Chondrocyte (in vitro differentiated cells): ENCODE measurements around the gene POLD4. TPM values are rescaled to one million over a fixed set of nuclear protein-coding genes. Genes with fewer than 3 reads are reported as not detected.

Source experiments
- DNase-seq: peaks from one replicate; pipeline ENCODE4 v3.0.0; 2021; ENCODE audit warnings: mixed read lengths, low spot score
- H3K27ac Mint-ChIP-seq: one replicate; pipeline ENCODE4 v1.8.0; 2021; ENCODE audit warnings: mild to moderate bottlenecking, moderate library complexity, mixed read lengths; ENCODE audit not compliant: unreplicated experiment
- H3K27me3 Mint-ChIP-seq: 2 replicates; pipeline ENCODE4 v1.8.0; 2021; ENCODE audit warnings: low read depth, mixed read lengths
- H3K36me3 Mint-ChIP-seq: 2 replicates; pipeline ENCODE4 v1.8.0; 2021; ENCODE audit warnings: low read depth, mixed read lengths
- H3K4me1 Mint-ChIP-seq: 2 replicates; pipeline ENCODE4 v1.8.0; 2021; ENCODE audit warnings: low read depth, mild to moderate bottlenecking, mixed read lengths
- H3K4me3 Mint-ChIP-seq: one replicate; pipeline ENCODE4 v1.8.0; 2021; ENCODE audit warnings: mild to moderate bottlenecking, moderate library complexity, mixed read lengths; ENCODE audit not compliant: unreplicated experiment
- H3K9me3 Mint-ChIP-seq: 2 replicates; pipeline ENCODE4 v1.8.0; 2021; ENCODE audit warnings: low read depth, mixed read lengths
- CTCF ChIP-seq: fragments of 200-600 bp; sonication (generic); IDR thresholded peaks from 2 replicates; pipeline ENCODE4 v1.5.0; 2021; ENCODE audit warnings: antibody characterized with exemption, mild to moderate bottlenecking, moderate library complexity
- total RNA-seq: library from RNA; stranded (reverse); gene quantifications from 3 replicates; pipeline ENCODE4 v1.2.1, GENCODE V29; 2021

The POLD4 gene
- total RNA-seq, 1 donor from 2014 or later, result 67.7 TPM

DNA sequence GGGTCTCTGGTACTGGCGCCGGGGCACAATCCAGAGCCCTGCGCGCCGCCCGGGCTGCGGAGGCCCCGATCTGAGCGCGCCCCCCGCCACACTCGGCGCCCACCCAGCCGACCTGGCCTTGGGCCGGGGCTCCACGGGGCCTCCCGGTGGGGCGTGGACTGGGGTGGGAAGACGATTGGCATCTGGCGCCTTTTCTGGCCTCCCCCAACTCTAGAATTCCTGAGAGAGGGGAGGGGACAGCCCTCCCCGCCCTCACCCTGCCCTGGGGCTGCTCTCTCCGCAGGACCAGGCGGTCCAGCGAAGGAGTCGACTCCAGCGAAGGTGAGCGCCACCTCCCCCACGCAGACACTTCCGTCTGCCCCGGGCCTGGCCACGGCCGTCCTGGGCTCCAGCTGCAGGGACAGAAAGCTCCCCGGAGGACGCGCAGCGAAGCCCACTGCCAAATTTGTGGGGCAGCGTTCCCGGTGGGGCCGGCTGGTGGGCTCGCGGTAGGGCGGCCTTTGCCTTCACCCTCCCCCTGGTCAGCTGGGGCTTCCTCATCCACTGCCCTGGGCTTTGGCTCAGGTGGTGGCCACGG, 49.4 kb downstream of the POLD4 start:
- H3K4me3 Mint-ChIP-seq, result peak overlapping the region; percentile 68
- no peaks in the 10 kb centered on the region for H3K27me3 Mint-ChIP-seq
- H3K27ac Mint-ChIP-seq, result no peak overlapping the region
- peaks cover 21% of the 10 kb centered on the region for H3K4me1 Mint-ChIP-seq
- DNase-seq, result peak; percentile 88
- no peak for TF ChIP-seq CTCF
- H3K36me3 Mint-ChIP-seq, result peaks cover 2% of the 10 kb centered on the region
- no peaks in the 10 kb centered on the region for H3K9me3 Mint-ChIP-seq

- Mint-ChIP-seq H3K27ac (peak within 1 kb of the TSS; percentile 45), H3K4me1 (peaks cover 21% of the 10 kb centered on the region), H3K4me3 (peak within 1 kb of the TSS; percentile 68), H3K36me3 (peaks cover 7% of the 10 kb centered on the region), H3K9me3 (no peaks in the 10 kb centered on the region), H3K27me3 (no peaks in the 10 kb centered on the region)
- TF ChIP-seq CTCF, result peak; percentile 14
- DNase-seq, result peak; percentile 91
Measured at GRCh38 chr11:67303132-67303834, 50.1 kb downstream of the POLD4 start, which contains the start of gene SSH3. Gene SSH3 (plus strand): TSS chr11:67303530. CDS start chr11:67303626, 96 bp downstream.

GRCh38 chr11:67302571-67303131, 50.7 kb downstream of the POLD4 start:
- Mint-ChIP-seq H3K9me3 (no peaks in the 10 kb centered on the region), H3K4me1 (peaks cover 21% of the 10 kb centered on the region), H3K27me3 (no peaks in the 10 kb centered on the region), H3K36me3 (peaks cover 9% of the 10 kb centered on the region), H3K27ac (peak overlapping the region; percentile 45), H3K4me3 (peak overlapping the region; percentile 62)
- TF ChIP-seq CTCF, result no peak
- peak; percentile 87 for DNase-seq

DNA sequence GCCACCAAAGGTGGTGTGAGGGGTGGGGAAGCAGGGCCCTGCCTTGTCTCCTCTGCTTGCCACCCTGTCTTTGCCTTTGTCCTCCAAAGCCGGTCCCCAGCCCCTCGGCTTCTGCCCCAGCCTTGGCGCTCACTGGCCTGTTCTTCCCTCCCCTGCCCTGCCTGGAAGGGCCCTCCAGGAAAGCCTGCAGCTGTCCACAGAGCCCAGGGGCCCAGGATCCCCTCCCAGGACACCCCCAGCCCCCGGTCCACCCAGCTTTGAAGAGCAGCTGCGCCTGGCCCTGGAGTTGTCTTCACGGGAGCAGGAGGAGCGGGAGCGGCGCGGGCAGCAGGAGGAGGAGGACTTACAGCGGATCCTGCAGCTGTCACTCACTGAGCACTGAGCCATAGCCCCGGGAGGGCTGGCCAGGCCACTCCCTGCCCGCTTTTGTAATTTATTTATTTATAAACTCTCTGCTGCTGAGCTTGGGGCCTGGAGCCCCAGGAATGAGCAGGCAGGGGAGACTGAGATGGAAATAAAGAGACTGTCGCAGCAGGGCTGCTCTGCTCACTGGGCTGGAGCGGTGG, 51.3 kb downstream of the POLD4 start:
- no peaks in the 10 kb centered on the region for H3K9me3 Mint-ChIP-seq
- no peak for TF ChIP-seq CTCF
- no peak overlapping the region for H3K27ac Mint-ChIP-seq
- H3K27me3 Mint-ChIP-seq, result no peaks in the 10 kb centered on the region
- peaks cover 21% of the 10 kb centered on the region for H3K4me1 Mint-ChIP-seq
- peak overlapping the region; percentile 62 for H3K4me3 Mint-ChIP-seq
- peak; percentile 87 for DNase-seq
- peaks cover 11% of the 10 kb centered on the region for H3K36me3 Mint-ChIP-seq

DNA sequence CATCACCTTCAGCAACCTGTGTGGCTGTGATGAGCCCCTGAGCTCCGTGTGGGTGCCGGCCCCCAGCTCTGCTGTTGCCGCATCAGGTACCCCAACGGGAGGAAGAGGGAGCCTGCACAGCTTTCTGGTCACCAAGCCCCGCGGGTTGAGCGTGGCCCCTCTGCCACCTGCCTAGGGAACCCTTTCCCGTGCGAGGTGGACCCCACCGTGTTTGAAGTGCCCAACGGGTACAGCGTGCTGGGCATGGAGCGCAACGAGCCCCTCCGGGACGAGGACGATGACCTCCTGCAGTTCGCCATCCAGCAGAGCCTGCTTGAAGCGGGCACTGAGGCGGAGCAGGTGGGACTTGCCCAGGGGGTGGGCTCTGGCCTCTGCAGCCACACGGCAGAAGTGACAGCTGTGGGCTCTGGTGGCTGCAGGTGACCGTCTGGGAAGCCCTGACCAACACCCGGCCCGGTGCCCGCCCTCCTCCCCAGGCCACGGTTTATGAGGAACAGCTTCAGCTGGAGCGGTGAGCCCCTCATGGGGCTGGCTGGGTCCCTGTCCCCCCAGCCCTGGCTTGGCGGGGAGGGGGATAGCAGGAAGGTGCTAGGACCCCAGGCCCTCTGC, 51.9 kb downstream of the POLD4 start:
- Mint-ChIP-seq H3K27me3 (no peaks in the 10 kb centered on the region), H3K9me3 (no peaks in the 10 kb centered on the region), H3K27ac (no peak overlapping the region), H3K4me1 (peaks cover 21% of the 10 kb centered on the region), H3K36me3 (peaks cover 15% of the 10 kb centered on the region), H3K4me3 (no peak overlapping the region)
- DNase-seq, result no peak
- no peak for TF ChIP-seq CTCF
